PC-9 (cell line): ENCODE data around the gene GZMB.

Experiments used
- CTCF ChIP-seq: fragments of 200-600 bp; sonication (generic); conservative IDR thresholded peaks from 2 replicates; pipeline ENCODE4 v1.6.1; 2017; ENCODE audit warnings: mixed run types, antibody characterized with exemption, mild to moderate bottlenecking, moderate library complexity
- EZH2 ChIP-seq: fragments of 200-600 bp; sonication (generic); IDR thresholded peaks from 2 replicates; pipeline ENCODE4 v1.8.0; 2017; ENCODE audit warnings: antibody characterized with exemption, low read depth

- no peak for TF ChIP-seq CTCF
- no peak for TF ChIP-seq EZH2
Measured at GRCh38 chr14:24609655-24610344, 24.2 kb downstream of the GZMB start, which contains the start of gene GZMH.
